Nephron progenitor cell (in vitro differentiated cells): Measurements from ENCODE around the gene HSPB7.
A peak's percentile ranks its signal among the peaks of the same experiment; 100 is the strongest.
"Not testable (repeated sequence)": the region's sequence is repeated elsewhere in the genome, so short reads cannot be mapped to it uniquely, and the experiment has no call there.

Experiments used
- DNase-seq: peaks from one replicate; pipeline ENCODE4 v3.0.0; 2021
- H3K27ac Mint-ChIP-seq: 2 replicates; pipeline ENCODE4 v1.8.0; 2021; ENCODE audit warnings: mild to moderate bottlenecking, moderate library complexity, mixed read lengths
- H3K27me3 Mint-ChIP-seq: 2 replicates; pipeline ENCODE4 v1.8.0; 2021; ENCODE audit warnings: mild to moderate bottlenecking, low read depth, mixed read lengths; ENCODE audit not compliant: poor library complexity
- H3K36me3 Mint-ChIP-seq: 2 replicates; pipeline ENCODE4 v1.8.0; 2021; ENCODE audit warnings: low read depth, mixed read lengths
- H3K4me1 Mint-ChIP-seq: 2 replicates; pipeline ENCODE4 v1.8.0; 2021; ENCODE audit warnings: mixed read lengths
- H3K4me3 Mint-ChIP-seq: 2 replicates; pipeline ENCODE4 v1.8.0; 2021; ENCODE audit warnings: mild to moderate bottlenecking, moderate library complexity, mixed read lengths
- H3K9me3 Mint-ChIP-seq: 2 replicates; pipeline ENCODE4 v1.8.0; 2021; ENCODE audit warnings: mild to moderate bottlenecking, moderate library complexity, mixed read lengths
- CTCF ChIP-seq: fragments of 200-600 bp; sonication (generic); IDR thresholded peaks from 2 replicates; pipeline ENCODE4 v1.5.0; 2021; ENCODE audit warnings: antibody characterized with exemption

HSPB7 gene

GRCh38 chr1:15981679-15982078 lies 36.2 kb downstream of the HSPB7 start:
- no peak for DNase-seq
- Mint-ChIP-seq H3K4me1 (peaks cover 2% of the 10 kb centered on the region), H3K27me3 (peaks cover 15% of the 10 kb centered on the region), H3K4me3 (no peak overlapping the region), H3K9me3 (peaks cover 53% of the 10 kb centered on the region), H3K27ac (no peak overlapping the region), H3K36me3 (no peaks in the 10 kb centered on the region)
- TF ChIP-seq CTCF = no peak

- peaks cover 18% of the 10 kb centered on the region for H3K4me1 Mint-ChIP-seq
- H3K4me3 Mint-ChIP-seq, H3K27me3 Mint-ChIP-seq, H3K36me3 Mint-ChIP-seq, H3K27ac Mint-ChIP-seq, DNase-seq: not testable (repeated sequence)
- H3K9me3 Mint-ChIP-seq = peaks cover 52% of the 10 kb centered on the region
Observed at GRCh38 chr1:15977947-15978346, 39.9 kb downstream of the HSPB7 start.

- no peak for TF ChIP-seq CTCF
- peaks cover 18% of the 10 kb centered on the region for H3K4me1 Mint-ChIP-seq
- H3K27me3 Mint-ChIP-seq = peaks cover 2% of the 10 kb centered on the region
Observed at GRCh38 chr1:15975805-15976680, 41.8 kb downstream of the HSPB7 start, which contains the start of gene ZBTB17. TSS of gene ZBTB17 (minus strand) at chr1:15976101. CDS start at chr1:15948495, 27,606 bp downstream.

GRCh38 chr1:15975358-15975804 lies 42.5 kb downstream of the HSPB7 start:
- no peak for TF ChIP-seq CTCF
- Mint-ChIP-seq H3K27ac (peak overlapping the region; percentile 72), H3K36me3 (peaks cover 32% of the 10 kb centered on the region), H3K9me3 (peaks cover 39% of the 10 kb centered on the region), H3K4me1 (peaks cover 18% of the 10 kb centered on the region), H3K4me3 (peak overlapping the region; percentile 91), H3K27me3 (peaks cover 2% of the 10 kb centered on the region)
- DNase-seq = peak; percentile 80

More at GRCh38 chr1:15975805-15976680, 41.8 kb downstream of the HSPB7 start, which contains the start of gene ZBTB17:
- Mint-ChIP-seq H3K36me3 (peaks cover 25% of the 10 kb centered on the region), H3K4me3 (peak within 1 kb of the TSS; percentile 91), H3K9me3 (peaks cover 36% of the 10 kb centered on the region), H3K27ac (peak within 1 kb of the TSS; percentile 72)
- DNase-seq = peak; percentile 96

GRCh38 chr1:15974855-15975254 lies 43.0 kb downstream of the HSPB7 start:
- peaks cover 18% of the 10 kb centered on the region for H3K4me1 Mint-ChIP-seq
- H3K27ac Mint-ChIP-seq = peak overlapping the region; percentile 72
- peak overlapping the region; percentile 91 for H3K4me3 Mint-ChIP-seq
- no peak for DNase-seq
- H3K9me3 Mint-ChIP-seq = peaks cover 44% of the 10 kb centered on the region
- no peak for TF ChIP-seq CTCF
- peaks cover 37% of the 10 kb centered on the region for H3K36me3 Mint-ChIP-seq
- peaks cover 3% of the 10 kb centered on the region for H3K27me3 Mint-ChIP-seq

GRCh38 chr1:15973772-15974171 lies 44.1 kb downstream of the HSPB7 start:
- TF ChIP-seq CTCF = no peak
- H3K4me1 Mint-ChIP-seq = peaks cover 18% of the 10 kb centered on the region
- H3K9me3 Mint-ChIP-seq = peaks cover 41% of the 10 kb centered on the region

More at GRCh38 chr1:15973772-15974171, 44.1 kb downstream of the HSPB7 start:
- no peak overlapping the region for H3K27ac Mint-ChIP-seq
- peaks cover 7% of the 10 kb centered on the region for H3K27me3 Mint-ChIP-seq
- H3K4me3 Mint-ChIP-seq = no peak overlapping the region
- H3K36me3 Mint-ChIP-seq = peaks cover 47% of the 10 kb centered on the region
- DNase-seq = no peak
